SK-N-DZ (cell line): ENCODE measurements around the gene RFX2.
"Not testable (repeated sequence)": the region's sequence is repeated elsewhere in the genome, so short reads cannot be mapped to it uniquely, and the experiment has no call there.

Experiments
- DNase-seq: peaks from one replicate; pipeline ENCODE4 v3.0.0-alpha.2; 2015; ENCODE audit warnings: low spot score

Gene RFX2

GRCh38 chr19:5991244-5991838, 119.0 kb downstream of the RFX2 start:
- DNase-seq: no peak

GRCh38 chr19:5990289-5990797, 120.0 kb downstream of the RFX2 start:
- DNase-seq: peak; percentile 45

GRCh38 chr19:5989388-5990074, 120.8 kb downstream of the RFX2 start:
- DNase-seq: no peak

- DNase-seq: no peak
Observed at GRCh38 chr19:5988517-5989387, 121.5 kb downstream of the RFX2 start.

GRCh38 chr19:5987077-5987818, 123.1 kb downstream of the RFX2 start:
- peak; percentile 69 for DNase-seq

- DNase-seq: not testable (repeated sequence)
Observed at GRCh38 chr19:5985837-5986236, 124.5 kb downstream of the RFX2 start.

- no peak for DNase-seq
Observed at GRCh38 chr19:5985098-5985783, 125.1 kb downstream of the RFX2 start.

GRCh38 chr19:5984600-5984999, 125.7 kb downstream of the RFX2 start:
- no peak for DNase-seq

- DNase-seq: no peak
Observed at GRCh38 chr19:5983367-5983955, 126.8 kb downstream of the RFX2 start.

GRCh38 chr19:5978606-5979552, 131.4 kb downstream of the RFX2 start:
- no peak for DNase-seq

GRCh38 chr19:5977785-5978605, 132.3 kb downstream of the RFX2 start, which contains the start of gene RANBP3:
TSS of gene RANBP3 (minus strand) at chr19:5978140. CDS start at chr19:5978082, 58 bp downstream.
- DNase-seq: peak; percentile 98

- DNase-seq: no peak
Observed at GRCh38 chr19:5977222-5977784, 133.0 kb downstream of the RFX2 start.

- DNase-seq: no peak
Observed at GRCh38 chr19:5976768-5977167, 133.5 kb downstream of the RFX2 start.

- no peak for DNase-seq
Observed at GRCh38 chr19:5975388-5975728, 134.9 kb downstream of the RFX2 start.

- DNase-seq: no peak
Observed at GRCh38 chr19:5974721-5975387, 135.4 kb downstream of the RFX2 start.

GRCh38 chr19:5973867-5974635, 136.2 kb downstream of the RFX2 start:
- no peak for DNase-seq

GRCh38 chr19:5973376-5973775, 136.9 kb downstream of the RFX2 start:
- DNase-seq: no peak
